Adrenal gland (tissue), 5 donors: ENCODE results near the gene DOHH.

ENCODE experiments used
- CTCF ChIP-seq, 6 experiments: fragments of 450-650 bp in 4 of 6; fragments of 200-600 bp in 2 of 6; sonication (generic) in 1 of 6; IDR thresholded peaks; 1 replicate in 5 of 6; 2 replicates in 1 of 6; pipeline versions ENCODE4 v1.5.1 to v1.8.0; 2016 to 2021; ENCODE audit warnings: antibody characterized with exemption in 6 of 6, mild to moderate bottlenecking in 2 of 6, moderate library complexity in 1 of 6
- POLR2A ChIP-seq, 2 donors: fragments of 450-650 bp; IDR thresholded peaks; one replicate each; pipeline ENCODE4 v1.6.1; 2017; ENCODE audit warnings: antibody characterized with exemption in 2 of 2, mild to moderate bottlenecking in 2 of 2, moderate library complexity in 1 of 2
- donor health status: DM: no; HTN: no; CAD: no.

GRCh38 chr19:3494051-3494450 is 6.4 kb downstream of the DOHH start:
- TF ChIP-seq CTCF (IDR thresholded peaks at IDR 0.05) (no peak), POLR2A (IDR thresholded peaks at IDR 0.05) (no peak)
